ENCODE results near the gene PROKR1. TPM values are rescaled to one million over a fixed set of nuclear protein-coding genes. Genes with fewer than 3 reads are reported as not detected.

PROKR1 gene
- total RNA-seq, 1 donor from 2014 or later = not detected

GRCh38 chr2:68695971-68696370, 52.6 kb downstream of the PROKR1 start:
- peaks cover 8% of the 10 kb centered on the region for H3K9me3 Mint-ChIP-seq
- DNase-seq = peak; percentile 18
- peaks cover 17% of the 10 kb centered on the region for H3K27me3 Mint-ChIP-seq
- intact Hi-C loops (cut with micrococcal nuclease) = no loop called here
- H3K27ac Mint-ChIP-seq = no peak overlapping the region
- no peaks in the 10 kb centered on the region for H3K36me3 Mint-ChIP-seq (ENCODE audit: low read depth)
- peaks cover 10% of the 10 kb centered on the region for H3K4me1 Mint-ChIP-seq
- no peak overlapping the region for H3K4me3 Mint-ChIP-seq

- Mint-ChIP-seq H3K27ac (no peak overlapping the region), H3K36me3 (ENCODE audit: low read depth) (no peaks in the 10 kb centered on the region), H3K4me3 (no peak overlapping the region), H3K27me3 (peaks cover 17% of the 10 kb centered on the region), H3K4me1 (peaks cover 10% of the 10 kb centered on the region), H3K9me3 (peaks cover 8% of the 10 kb centered on the region)
- intact Hi-C loops (cut with micrococcal nuclease) = no loop called here
- DNase-seq = peak; percentile 15
Observed at GRCh38 chr2:68696554-68696953, 53.2 kb downstream of the PROKR1 start.

GRCh38 chr2:68698567-68699377, 55.4 kb downstream of the PROKR1 start:
- no peak overlapping the region for H3K4me3 Mint-ChIP-seq
- intact Hi-C loops (cut with micrococcal nuclease) = no loop called here
- H3K4me1 Mint-ChIP-seq = peaks cover 14% of the 10 kb centered on the region
- H3K27ac Mint-ChIP-seq = no peak overlapping the region
- H3K36me3 Mint-ChIP-seq (ENCODE audit: low read depth) = no peaks in the 10 kb centered on the region
- H3K9me3 Mint-ChIP-seq = peaks cover 8% of the 10 kb centered on the region
- peak; percentile 49 for DNase-seq
- peaks cover 18% of the 10 kb centered on the region for H3K27me3 Mint-ChIP-seq

GRCh38 chr2:68700560-68700959, 57.2 kb downstream of the PROKR1 start:
- H3K4me1 Mint-ChIP-seq = peaks cover 14% of the 10 kb centered on the region
- H3K9me3 Mint-ChIP-seq = peaks cover 8% of the 10 kb centered on the region
- DNase-seq = peak; percentile 40
- no peak overlapping the region for H3K4me3 Mint-ChIP-seq
- H3K27me3 Mint-ChIP-seq = peaks cover 16% of the 10 kb centered on the region
- intact Hi-C loops (cut with micrococcal nuclease) = no loop called here
- H3K27ac Mint-ChIP-seq = no peak overlapping the region
- H3K36me3 Mint-ChIP-seq (ENCODE audit: low read depth) = no peaks in the 10 kb centered on the region

- no peak overlapping the region for H3K27ac Mint-ChIP-seq
- H3K4me3 Mint-ChIP-seq = no peak overlapping the region
- peaks cover 23% of the 10 kb centered on the region for H3K4me1 Mint-ChIP-seq
- H3K9me3 Mint-ChIP-seq = no peaks in the 10 kb centered on the region
- DNase-seq = no peak
- no peaks in the 10 kb centered on the region for H3K36me3 Mint-ChIP-seq (ENCODE audit: low read depth)
- peaks cover 10% of the 10 kb centered on the region for H3K27me3 Mint-ChIP-seq
- intact Hi-C loops (cut with micrococcal nuclease) = no loop called here
Observed at GRCh38 chr2:68706637-68707036, 63.3 kb downstream of the PROKR1 start.

Other genes with a start within 250 kb of the PROKR1 start
- 1.2 TPM in 2 replicates for gene FBXO48, start 176.3 kb upstream of the PROKR1 start, total RNA-seq
- gene APLF, start 176.0 kb upstream of the PROKR1 start, total RNA-seq = 2.0 and 2.1 TPM in 2 replicates
- 37.8 and 42.2 TPM in 2 replicates for gene ARHGAP25, start 91.2 kb downstream of the PROKR1 start, total RNA-seq
- gene BMP10, start 227.8 kb downstream of the PROKR1 start, total RNA-seq = not detected in 2 replicates

Measured in activated CD4-positive, alpha-beta T cell treated with anti-CD3 and anti-CD28 coated beads, Interleukin-2, amount 10 ng/mL, durations not matched to agents 24 days and 14 days (primary cell).